MV-4-11 (cell line): ENCODE measurements around the gene STEAP3.

Source experiments
- DNase-seq: peaks from one replicate; lab custom pipeline; 2025; lab: John Stamatoyannopoulos, UW

The STEAP3 gene

GRCh38 chr2:119197529-119198239 lies 25.9 kb upstream of the STEAP3 start:
- DNase-seq, result no peak

GRCh38 chr2:119198240-119198840 lies 25.3 kb upstream of the STEAP3 start:
- no peak for DNase-seq

GRCh38 chr2:119201815-119202214 lies 21.8 kb upstream of the STEAP3 start:
- no peak for DNase-seq

GRCh38 chr2:119202610-119203310 lies 20.9 kb upstream of the STEAP3 start:
- DNase-seq, result no peak

- no peak for DNase-seq
These were observed 19.1 kb upstream of the STEAP3 start for GRCh38 chr2:119204525-119204924.

GRCh38 chr2:119205001-119205706 lies 18.5 kb upstream of the STEAP3 start:
- DNase-seq, result no peak

- peak; percentile 75 for DNase-seq
These were observed 17.4 kb upstream of the STEAP3 start for GRCh38 chr2:119206201-119206600.

GRCh38 chr2:119207447-119207846 lies 16.2 kb upstream of the STEAP3 start:
- DNase-seq, result no peak

GRCh38 chr2:119208791-119209203 lies 14.8 kb upstream of the STEAP3 start:
- DNase-seq, result peak; percentile 73

GRCh38 chr2:119212139-119212800 lies 11.4 kb upstream of the STEAP3 start:
- no peak for DNase-seq

- DNase-seq, result no peak
These were observed 9.1 kb upstream of the STEAP3 start for GRCh38 chr2:119214453-119215037.

- DNase-seq, result no peak
These were observed 6.6 kb upstream of the STEAP3 start for GRCh38 chr2:119216994-119217393.

- no peak for DNase-seq
These were observed 5.1 kb upstream of the STEAP3 start for GRCh38 chr2:119218478-119219064.

GRCh38 chr2:119219873-119220272 lies 3.8 kb upstream of the STEAP3 start:
- no peak for DNase-seq

- no peak for DNase-seq
These were observed 2.8 kb upstream of the STEAP3 start for GRCh38 chr2:119220720-119221301.

- no peak for DNase-seq
These were observed 2.0 kb upstream of the STEAP3 start for GRCh38 chr2:119221609-119222008.

GRCh38 chr2:119222213-119222612 lies 1.4 kb upstream of the STEAP3 start:
- DNase-seq, result no peak

GRCh38 chr2:119222863-119223520 lies 642 bp upstream of the STEAP3 start:
- no peak for DNase-seq

GRCh38 chr2:119224391-119225104 lies 914 bp downstream of the STEAP3 start:
- peak; percentile 27 for DNase-seq
